ENCODE data around the gene PLPP3.

The PLPP3 gene

DNA sequence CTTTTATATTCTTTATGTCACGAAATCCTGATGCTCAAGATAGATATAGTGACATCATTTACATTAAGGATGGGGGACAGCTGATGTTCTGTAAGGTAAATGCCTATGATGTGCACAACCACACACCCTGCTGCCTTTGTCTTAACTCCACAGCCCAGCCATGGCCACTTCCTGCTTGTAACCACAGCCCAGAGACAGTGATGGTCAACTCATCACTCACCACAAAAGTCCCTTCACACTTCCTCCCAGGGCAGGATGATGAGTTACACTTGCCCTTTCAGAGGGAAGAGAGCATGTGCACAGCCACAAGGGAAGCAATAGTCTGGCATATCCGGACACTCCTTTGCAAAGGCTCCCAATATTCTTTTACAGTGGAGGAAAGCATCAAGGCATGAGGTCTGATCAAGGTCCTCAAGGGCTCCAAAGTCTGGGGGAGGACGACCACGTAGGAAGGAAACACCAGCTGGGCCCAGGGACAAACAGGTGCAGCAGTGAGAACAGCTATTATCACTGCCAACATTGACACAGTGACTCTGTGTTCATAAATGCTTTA lies 53.8 kb downstream of the PLPP3 start:
- DNase-seq (ENCODE audit: low read depth in 1 of 2, low spot score in 1 of 2): no peak

DNA sequence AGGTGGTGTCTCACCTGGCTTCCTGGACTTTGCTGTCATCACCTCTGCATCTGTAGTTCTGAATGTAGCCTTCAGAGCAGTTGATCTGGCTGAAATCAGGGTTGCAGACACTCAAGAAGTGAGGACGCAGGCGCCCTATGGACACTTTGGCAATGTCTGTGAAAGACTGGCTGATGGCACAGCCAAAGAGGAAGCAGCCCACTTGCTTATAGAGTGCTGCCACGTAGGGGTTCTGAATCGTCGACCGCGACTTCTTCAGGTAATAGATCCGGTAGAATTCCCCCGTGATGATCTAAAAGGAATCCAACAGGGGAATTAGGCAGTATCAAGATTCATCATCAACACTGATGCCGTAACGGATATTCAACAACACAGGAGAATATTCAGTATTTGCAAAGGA lies 55.1 kb downstream of the PLPP3 start:
- no peak for DNase-seq (ENCODE audit: low read depth in 1 of 2, low spot score in 1 of 2)

- no peak for DNase-seq (ENCODE audit: low read depth in 1 of 2, low spot score in 1 of 2)
Measured at GRCh38 chr1:56522680-56523079, 56.7 kb downstream of the PLPP3 start.

GRCh38 chr1:56520016-56520601 lies 59.3 kb downstream of the PLPP3 start:
- no peak for DNase-seq (ENCODE audit: low read depth in 1 of 2, low spot score in 1 of 2)

DNA sequence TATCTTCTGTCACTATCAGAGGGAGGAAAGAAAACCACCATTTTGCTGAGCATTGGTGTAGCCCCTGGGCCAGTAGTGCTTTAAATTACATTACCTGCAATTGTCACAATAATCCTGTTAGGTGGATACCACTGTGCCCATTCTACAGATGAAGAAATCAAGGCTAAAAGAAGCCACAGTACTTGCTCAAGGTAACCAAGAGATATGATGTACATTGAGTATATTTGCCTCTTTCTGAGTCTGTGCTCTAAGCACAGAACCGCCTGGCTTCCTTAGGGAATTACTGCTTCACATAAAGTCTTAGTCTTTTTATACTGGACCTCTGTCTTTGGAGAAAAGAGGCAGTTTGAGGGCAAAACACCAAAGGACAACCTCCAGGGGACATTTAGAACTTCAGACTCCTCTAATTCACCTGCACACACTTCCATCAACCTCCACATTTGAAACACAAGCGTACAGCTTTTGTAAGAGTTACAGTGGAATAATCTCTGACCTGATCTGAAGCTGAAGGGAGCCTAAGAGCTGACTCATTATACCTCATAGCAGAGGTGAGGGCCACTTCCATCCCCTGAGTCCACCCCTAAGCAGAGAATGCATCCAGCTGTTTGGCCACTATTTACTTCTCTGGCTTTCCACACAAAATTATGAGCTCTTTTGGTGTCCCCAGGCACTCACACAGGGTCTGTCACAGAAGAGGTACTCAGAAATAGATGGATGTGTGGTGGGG lies 61.8 kb downstream of the PLPP3 start:
- DNase-seq (ENCODE audit: low read depth in 1 of 2, low spot score in 1 of 2): no peak

DNA sequence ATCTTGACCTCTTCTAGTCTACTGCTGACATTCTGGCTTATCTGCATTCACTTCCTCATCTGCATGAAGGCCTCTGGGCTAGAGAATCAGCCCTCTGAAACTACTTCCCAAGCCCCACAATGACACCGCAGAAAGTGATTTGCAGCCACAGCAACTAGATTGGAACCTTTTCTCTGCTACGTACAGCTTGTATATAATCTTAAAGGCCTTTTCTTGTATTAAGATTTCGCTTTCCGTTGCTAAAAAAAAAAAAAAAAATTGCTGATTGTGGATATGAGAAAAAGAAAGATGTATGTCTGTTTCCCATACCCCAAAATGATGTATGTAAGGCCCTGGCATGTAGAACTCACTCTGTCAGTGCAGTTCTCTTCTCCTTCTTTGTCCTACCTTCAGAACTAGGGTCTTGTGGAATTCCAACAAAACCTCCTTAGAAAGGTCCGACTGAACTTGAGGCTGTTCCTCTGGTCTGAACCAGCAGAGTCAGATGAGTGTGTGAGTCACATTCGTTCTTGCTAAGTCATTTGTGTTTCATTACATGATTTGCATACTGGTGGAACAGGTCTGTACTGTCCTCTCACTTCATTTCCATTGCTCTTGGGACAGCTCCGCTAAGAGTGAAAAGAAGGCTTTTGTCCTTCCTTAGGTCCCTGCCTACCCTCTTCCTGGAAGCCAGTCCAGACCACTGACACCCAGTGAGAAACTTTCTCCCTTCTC lies 62.7 kb downstream of the PLPP3 start:
- DNase-seq (ENCODE audit: low read depth in 1 of 2, low spot score in 1 of 2): no peak

- DNase-seq (ENCODE audit: low read depth in 1 of 2, low spot score in 1 of 2): no peak
Measured at GRCh38 chr1:56515898-56516538, 63.3 kb downstream of the PLPP3 start.

DNA sequence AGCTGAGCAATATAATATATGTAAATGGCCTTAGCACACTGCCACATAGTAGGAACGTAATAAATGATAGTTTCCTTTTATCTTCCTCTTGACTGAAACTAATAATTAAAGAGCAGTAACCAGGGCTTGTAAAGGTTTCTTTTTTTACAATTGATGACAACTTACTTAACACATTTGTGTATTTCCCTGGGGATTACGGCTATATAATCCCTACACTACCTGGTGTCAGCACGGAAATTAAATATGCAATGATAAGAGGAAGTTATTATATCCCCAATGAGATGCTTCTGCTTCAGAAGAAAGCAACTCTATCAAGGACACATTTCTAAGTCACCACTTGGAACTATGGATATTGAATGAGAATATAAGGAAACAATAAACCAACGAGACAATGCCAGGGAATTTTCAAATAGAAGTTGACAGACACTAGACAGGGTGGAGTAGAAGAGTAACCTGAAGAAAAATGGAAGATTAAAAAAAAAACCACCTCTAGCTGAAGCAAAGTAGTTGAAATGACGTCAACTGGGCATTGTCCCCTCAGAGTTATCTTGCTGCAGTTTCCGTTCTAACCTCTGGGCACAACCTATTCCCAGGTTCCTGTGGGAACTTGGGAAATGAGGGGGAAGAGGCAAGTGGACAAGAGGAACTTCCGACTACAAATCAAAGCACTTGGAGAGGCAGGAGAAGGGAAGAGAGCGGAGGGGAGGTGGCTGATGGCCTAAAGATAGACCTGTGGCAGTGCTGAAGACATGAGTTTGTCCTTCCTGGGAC lies 66.5 kb downstream of the PLPP3 start:
- DNase-seq (ENCODE audit: low read depth in 1 of 2, low spot score in 1 of 2): no peak

- no peak for DNase-seq (ENCODE audit: low read depth in 1 of 2, low spot score in 1 of 2)
Measured at GRCh38 chr1:56511766-56512165, 67.6 kb downstream of the PLPP3 start.

DNA sequence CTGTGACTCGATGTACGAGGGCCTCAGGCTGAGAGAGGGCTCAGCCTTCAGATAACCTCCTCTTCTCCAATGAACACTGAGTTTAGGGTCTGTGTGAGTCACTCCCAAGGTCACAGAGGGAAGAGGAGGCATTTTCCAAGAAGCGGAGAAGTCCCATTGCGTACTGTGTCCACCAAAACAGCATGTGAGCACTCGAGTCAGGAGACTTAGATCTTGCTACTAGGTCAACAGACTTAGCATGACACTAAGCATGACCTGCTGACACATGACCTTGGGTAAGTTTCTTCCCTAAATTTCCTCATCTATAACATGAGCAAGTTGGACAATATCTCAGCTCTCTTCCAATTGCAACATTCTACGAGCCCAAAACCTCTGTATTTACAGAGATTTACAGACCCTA lies 68.0 kb downstream of the PLPP3 start:
- no peak for DNase-seq (ENCODE audit: low read depth in 1 of 2, low spot score in 1 of 2)

- DNase-seq (ENCODE audit: low read depth in 1 of 2, low spot score in 1 of 2): no peak
Measured at GRCh38 chr1:56510642-56511021, 68.7 kb downstream of the PLPP3 start.

DNA sequence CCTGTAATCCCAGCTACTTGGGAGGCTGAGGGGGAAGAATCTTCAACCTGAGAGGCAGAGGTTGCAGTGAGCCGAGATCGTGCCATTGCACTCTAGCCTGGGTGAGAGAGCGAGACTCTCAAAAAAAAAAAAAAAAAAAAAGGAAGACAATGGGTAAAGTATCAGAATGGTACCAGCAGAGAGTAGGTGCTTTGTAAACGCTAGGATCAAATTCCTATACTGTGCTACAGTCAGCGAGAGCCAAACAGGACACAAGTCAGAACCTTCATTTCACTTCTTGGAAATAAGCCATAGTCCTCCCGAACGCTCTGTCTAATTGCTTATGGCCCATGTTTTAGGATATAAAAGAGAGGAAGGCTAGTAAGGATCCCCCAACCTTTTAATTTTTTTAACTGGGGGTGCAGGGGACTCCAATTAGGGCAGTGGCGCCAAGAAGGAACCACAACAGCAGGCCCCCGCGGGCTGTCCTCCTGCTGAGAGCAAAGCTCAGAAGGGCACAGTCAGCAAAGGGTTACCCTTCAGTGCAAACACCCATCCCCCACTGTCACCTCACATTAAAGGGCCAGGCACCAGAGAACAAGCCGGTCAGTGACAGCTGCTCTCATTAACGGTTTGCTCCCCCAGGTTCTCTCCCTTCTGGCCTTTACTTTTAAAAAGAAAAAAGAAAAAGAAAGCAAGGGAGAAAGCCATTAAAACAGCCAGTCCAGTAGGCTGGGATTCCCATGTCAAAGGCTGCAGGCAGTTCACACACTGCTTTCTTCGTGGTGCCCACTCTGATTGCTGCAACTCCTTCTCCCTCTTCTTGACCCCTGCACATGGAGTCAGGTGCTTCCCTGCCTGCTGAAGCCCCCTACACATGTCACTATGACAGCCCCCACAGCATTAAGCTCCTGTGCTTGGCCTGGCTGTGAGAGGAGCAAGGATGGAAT lies 69.4 kb downstream of the PLPP3 start:
- DNase-seq (ENCODE audit: low read depth in 1 of 2, low spot score in 1 of 2): no peak

GRCh38 chr1:56508523-56508983 lies 70.8 kb downstream of the PLPP3 start:
- DNase-seq (ENCODE audit: low read depth in 1 of 2, low spot score in 1 of 2): no peak

GRCh38 chr1:56507925-56508522 lies 71.3 kb downstream of the PLPP3 start:
- no peak for DNase-seq (ENCODE audit: low read depth in 1 of 2, low spot score in 1 of 2)

DNA sequence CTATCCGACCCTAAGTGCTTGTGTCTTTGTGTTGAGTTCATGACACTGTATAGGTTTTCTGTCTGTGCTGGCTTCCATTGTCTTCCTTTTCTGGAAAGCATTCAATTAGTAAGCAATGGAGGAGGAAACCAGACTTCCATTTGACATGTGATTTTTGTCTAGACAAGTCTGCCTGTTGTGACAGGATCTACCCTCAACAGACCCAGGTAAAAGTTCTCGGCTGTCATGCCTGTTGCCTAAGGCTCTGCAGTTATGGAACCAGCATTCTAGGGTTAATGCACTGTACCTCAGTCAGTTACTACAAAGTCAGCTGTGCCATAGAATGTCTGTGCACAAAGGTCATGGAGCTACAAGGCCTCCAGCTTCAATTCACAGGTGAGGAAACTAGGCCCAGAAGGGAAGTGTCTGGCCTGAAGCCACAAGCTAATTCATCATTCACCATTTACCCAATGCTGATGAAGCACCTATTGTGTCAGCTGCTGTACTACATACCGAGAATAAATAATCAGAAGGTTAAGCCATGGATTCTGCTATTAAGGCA lies 72.3 kb downstream of the PLPP3 start:
- no peak for DNase-seq (ENCODE audit: low read depth in 1 of 2, low spot score in 1 of 2)

DNA sequence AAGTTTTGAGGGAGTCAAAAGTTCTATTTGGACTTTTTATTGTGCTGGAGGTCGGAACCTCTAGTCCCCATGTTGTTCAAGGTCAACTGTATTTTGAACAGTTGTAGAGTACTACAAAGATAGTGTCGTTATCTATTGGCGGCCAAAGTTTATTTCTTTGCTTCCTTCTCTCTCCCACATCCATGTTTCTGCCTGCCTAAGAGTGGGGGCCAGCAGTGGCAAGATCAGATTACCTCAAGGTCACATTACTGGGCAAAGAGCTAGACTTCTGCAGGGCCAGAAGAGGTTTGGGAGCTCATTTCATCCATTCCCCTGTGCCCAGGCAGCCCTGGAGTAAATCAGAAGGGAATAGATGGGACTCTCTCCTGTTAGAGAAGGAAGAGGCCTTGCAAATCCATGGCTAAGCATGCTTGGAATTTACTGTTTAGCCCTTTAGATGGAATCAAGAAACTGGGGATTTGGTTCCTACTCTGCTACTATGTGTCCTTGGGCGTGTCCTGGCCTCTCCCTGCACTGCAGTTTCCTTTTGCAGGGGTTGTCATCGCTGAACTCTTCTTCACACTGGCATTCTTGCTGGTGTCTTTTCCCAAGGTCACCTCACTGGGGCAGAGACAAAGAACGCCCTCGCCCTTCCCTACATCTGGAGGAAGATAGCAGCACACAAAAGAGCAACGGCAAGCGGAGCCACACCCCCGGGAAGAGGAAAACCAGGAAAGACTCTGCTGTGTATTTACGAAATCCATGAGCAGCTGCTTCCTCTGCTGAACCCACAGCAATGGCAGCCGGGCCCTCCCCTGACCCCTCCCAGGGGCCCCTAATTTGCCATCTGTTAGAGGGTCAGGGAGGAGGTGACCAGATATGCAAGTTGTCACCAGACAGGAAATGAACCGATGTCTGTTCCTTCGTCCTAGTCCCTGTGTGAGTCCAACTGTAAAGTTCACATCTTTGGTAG lies 73.3 kb downstream of the PLPP3 start:
- no peak for DNase-seq (ENCODE audit: low read depth in 1 of 2, low spot score in 1 of 2)

- no peak for DNase-seq (ENCODE audit: low read depth in 1 of 2, low spot score in 1 of 2)
Measured at GRCh38 chr1:56502700-56503245, 76.6 kb downstream of the PLPP3 start.

DNA sequence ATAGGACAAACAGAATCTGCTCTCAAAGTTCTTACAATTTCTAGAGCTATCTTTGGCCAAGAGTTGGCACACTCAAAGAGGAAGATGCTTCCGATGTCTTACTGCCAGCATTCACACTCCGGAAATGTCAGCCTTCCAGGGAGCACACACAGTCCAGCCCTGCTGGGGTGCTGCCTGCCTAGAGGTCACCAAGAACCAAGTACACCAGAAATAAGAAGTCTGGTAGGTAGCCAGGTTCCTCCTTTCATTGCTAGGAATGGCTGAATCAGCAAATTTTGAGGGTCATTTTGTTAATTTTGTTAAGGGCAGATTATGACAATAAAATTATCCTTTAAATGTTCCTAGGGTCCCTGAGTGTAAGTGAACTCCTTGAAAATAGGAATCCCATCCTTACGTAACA lies 77.5 kb downstream of the PLPP3 start:
- DNase-seq (ENCODE audit: low read depth in 1 of 2, low spot score in 1 of 2): no peak

Data from stimulated activated CD4-positive, alpha-beta T cell treated with anti-CD3 and anti-CD28 coated beads, Interleukin-15, amount 100 ng/mL, for 1 hour (primary cell).